Cortex of kidney (tissue), 1 donor: ENCODE results near the gene IL22RA2.
"Not testable (repeated sequence)": the region's sequence is repeated elsewhere in the genome, so short reads cannot be mapped to it uniquely, and the experiment has no call there.

Experiments used
- DNase-seq: peaks from one replicate; lab custom pipeline; 2025; lab: John Stamatoyannopoulos, UW

Gene IL22RA2

DNA sequence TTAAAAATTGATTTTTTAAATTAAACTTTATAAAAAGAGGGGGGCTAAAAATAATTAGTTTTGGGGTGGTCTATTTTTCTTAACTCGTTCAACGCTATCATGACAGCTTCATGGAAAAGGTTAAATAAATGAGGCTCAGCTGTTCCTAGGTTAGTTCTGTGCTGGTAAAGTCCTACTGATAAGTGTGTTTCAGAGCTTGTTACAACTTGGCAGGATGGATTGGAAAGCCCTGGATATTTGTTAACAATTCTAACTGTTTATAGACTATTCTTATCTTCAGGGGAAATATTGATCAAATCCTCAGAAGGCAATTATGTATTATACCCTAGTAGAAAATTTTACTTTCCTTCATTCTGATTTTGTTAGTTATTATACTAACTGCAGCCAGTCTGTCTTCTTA is 50.4 kb downstream of the IL22RA2 start:
- DNase-seq: no peak

DNA sequence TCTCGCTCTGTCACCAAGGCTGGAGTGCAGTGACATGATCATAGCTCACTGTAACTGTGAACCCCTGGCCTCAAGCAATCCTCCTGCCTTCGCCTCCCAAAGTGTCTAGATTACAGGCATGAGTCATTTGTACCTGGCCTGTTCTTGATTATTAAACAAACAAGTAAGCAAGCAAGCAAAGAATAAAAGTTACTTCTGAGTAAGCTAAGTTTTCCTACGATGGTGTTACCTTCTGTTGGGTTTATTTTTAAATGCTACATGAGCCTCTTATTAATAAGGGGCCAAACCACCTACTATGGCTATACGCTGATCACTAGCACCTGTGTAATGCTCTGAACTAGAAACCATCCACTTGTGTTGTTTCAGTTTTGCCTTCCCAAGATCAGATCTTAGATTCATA is 50.8 kb downstream of the IL22RA2 start:
- DNase-seq: no peak

DNA sequence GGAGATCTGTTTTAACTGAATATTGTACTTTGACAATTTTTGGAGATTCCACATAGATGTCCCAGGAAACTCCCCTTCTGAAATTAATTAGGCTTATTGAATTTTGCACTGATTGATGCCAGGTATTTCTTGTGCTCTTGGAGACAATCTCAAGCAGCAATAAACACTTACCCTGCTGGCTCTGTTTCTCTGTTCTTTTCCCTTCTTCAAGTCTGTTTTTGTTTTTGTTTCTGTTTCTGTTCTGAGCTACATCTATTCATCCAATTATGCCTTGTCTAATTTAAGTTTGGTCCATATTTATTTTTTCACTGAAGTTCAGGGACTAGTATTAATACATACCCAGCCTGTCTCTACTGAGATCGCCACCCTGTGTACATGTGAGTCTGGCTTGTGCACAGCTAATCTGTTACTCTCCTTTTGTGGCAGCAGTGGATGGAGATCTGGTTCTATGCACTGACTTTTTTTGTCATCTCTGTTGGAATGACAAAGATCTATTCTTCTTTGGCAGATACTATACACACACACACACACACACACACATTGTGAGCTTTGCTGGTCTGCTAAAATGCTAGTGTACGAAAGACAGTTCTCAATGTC is 51.9 kb downstream of the IL22RA2 start:
- no peak for DNase-seq

DNA sequence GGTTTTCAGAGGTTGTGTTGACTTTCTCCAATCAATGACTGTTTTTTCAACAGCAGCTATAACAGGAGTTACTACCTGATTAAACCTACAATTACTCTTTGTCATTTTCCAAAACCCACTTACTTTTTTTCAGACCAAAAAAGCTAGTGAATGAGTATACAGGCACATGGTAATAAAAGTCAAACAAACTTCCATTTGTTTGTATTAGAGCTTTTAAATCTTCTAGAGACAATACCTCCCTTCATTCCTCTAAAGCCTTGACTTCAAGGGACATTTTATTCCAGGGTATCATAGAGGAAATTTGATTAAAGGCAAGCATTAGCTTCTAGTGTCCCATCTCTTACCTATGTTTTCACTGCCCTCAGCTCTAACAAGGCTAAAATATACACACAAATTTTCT is 52.7 kb downstream of the IL22RA2 start:
- DNase-seq: no peak

DNA sequence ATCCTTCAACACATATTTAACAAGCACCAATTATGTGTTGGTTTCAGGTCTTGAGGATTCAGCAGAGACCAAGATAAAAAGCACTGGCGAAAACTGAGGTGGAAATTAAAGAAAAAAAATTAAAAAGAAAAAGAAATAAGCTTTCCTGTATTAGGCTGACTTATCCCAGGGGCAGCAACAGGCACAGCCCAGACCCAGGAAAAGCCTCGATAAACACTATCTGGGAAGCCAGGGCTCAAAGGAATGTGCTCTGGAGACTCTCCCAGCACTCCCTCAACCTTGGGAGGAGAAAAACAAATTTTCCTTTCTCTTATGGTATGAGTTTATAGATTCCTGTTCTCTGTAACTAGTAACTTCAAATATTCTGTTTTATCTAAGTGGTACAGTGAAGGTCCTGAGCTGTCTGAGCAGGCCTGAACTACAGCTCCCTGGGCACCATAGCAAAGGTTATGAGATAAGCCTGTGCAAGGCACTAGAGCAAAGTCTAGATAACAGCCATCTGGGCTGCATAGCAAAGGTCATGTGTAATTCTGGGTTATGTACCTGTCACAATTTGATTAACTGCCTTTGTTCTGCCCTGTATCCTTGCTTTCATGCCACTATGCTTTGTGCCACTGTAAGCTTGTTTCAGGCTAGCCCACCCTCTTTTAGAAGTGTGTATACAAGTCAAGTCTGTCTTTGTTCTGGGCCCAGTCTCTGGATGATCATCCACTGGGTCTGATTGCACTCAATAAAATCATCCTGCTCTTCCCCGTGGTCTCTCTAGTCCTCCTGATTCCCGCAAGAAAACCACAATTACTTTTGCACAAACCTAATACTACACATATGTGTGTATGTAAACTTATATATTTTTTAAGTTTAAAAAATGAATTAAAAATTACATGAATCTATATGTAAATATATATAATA is 54.0 kb downstream of the IL22RA2 start:
- no peak for DNase-seq

DNA sequence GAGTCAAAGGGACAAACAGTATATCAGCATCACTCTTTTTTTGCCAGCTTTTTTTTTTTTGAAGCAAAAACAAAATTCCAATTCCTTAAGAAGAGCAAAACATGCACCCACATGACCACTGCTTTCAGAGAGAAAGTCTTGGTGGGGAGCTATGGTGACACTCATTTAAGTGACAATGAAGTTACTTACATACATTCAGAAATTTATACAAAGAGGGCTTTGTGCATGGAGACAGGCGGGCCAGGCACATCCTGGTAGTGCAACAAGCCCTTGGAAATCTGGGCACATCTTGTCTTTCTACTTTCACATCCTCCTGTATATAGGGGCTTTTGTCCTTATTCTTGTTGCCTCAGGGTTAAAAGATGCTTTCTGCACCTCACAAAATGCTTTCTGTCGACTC is 55.9 kb downstream of the IL22RA2 start:
- no peak for DNase-seq

DNA sequence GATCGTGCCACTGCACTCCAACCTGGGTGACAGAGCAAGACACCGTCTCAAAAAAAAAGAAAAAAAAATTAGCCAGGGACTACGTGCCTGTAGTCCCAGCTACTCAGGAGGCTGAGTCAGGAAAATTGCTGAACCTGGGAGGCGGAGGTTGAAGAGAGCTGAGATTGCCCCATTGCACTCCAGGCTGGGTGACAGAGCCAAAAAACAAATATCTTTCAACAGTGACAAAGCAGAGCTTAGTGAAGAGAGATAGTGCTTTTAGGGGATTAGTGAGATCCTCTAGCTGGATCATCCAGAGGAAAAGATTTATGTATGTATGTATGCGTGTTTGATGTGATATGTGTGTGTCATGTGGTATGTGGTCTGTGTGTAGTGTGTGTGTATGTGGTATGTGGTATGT is 56.6 kb downstream of the IL22RA2 start:
- no peak for DNase-seq

DNA sequence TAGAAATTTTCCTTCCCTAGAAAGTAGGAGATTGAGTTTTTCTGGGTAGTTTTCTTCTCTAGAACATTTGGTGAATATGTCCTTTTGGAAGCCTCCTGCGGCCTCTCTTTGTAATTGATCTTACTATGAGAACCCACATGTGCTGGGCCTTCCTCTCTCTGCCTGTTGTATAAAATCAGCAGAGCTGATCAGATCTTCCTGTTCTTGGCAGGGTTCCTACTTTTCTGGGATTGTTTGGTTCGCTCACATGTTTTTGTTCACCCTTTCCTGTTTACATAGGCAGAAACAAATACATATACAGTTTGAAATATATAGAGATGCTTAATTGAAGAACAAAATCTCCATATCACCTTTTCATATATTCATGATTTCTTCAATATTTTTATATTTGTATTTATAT is 57.8 kb downstream of the IL22RA2 start:
- DNase-seq: no peak

DNA sequence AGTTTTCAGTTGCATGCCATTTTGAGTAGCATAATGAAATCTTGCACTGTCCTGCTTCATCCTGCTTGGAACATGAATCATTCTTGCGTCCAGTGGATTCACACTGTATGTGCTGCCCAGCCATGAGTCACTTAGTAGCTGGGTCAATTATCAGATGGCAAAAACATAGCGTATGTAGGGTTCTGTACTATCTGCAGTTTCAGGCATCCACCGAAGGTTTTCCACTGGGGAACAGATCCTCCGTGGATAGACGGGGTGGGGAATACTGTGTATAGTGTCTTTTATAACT is 61.4 kb downstream of the IL22RA2 start:
- no peak for DNase-seq

DNA sequence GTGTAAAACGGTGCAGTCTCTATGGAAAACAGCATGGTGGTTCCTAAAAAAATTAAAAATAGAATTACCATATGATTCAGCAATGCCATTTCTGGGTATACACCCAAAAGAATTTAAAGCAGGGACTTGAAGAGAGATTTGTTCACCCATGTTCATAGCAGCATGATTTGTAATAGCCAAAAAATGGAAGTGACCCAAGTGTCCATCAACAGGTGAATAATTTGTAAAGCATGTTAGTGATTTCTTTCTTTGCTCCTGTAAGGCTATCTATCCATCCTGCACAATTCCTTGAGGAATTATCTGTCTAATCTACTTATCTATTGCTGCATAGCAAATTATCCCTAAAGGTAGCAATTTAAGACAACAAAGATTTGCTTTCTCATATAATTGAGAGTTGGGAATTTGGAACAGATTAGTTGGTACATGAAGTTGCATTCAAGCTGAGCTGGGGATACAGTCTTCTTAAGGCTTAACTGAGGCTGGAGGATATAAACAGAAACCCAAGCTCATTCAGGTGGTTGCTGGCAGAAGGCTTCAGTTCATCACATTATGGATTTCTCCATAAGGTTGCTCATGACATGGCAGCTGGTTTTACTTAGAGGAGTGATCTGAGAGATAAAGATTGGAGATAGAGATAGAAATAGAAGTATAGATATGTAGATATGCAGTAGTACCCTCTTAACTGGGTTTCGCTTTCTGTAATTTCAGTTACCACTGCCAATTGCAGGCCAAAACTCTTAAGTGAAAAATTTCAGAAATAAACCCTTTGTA is 62.0 kb downstream of the IL22RA2 start:
- DNase-seq: no peak

DNA sequence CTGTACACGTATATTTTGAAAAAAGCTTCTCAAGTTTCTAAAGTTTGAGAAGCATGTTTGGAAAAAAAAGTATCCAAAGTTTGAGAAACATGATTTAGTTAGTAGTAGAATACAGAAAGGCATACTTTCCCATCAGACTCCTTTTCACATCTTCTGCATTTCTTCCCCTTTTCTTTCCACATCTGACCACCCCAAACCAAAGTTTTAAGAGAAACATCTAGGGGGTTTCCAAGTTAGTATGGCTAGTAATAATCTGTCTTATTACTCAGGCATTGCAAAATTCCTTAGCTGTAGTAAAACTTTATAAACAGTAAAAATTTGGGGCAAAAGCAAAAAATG is 65.7 kb downstream of the IL22RA2 start:
- no peak for DNase-seq

DNA sequence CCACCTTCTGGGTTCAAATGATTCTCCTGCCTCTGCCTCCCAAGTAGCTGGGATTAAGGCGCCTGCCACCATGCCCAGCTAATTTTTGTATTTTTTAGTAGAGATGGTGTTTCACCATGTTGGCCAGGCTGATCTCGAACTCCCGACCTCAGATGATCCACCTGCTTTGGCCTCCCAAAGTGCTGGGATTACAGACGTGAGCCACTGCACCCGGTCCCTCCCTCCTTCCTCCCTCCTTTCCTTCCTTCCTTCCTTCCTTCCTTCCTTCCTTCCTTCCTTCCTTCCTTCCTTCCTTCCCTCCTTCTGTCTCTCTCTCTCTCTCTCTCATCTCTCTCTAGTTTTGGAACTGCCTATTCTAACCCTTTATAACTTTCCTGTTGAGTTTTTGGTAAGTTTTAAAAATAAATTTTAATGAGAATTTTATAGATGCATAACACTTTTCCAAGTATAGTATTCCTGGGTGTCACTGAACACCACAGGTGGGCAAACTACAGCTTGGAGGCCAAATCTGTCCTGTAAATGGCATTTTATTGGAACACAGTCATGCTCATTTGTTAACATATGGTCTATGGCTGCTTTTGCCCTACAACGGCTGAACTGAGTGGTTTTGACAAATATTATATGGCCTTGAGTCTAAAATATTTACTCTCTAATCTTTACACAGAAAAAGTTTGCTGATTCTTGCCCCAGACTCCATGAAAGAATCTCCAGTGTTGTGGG is 66.2 kb downstream of the IL22RA2 start:
- DNase-seq: not testable (repeated sequence)

DNA sequence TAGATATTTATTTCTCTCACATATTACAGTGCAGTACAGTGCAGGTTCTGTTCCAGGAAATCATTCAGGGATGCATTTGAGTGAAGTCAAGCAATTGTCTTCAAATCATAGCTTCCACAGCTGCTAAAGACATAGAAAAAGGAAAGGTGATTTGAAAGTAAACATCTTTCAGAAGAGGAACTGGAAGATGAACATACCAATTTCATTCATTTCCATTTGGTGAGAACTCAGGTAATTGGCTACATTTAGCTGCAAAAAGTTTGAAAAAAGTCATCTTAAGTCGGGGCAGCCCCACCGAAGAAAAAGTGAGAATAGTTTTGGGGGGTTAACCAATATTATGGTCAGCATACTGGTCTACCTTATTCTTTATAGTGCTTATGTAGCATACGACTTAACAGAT is 67.3 kb downstream of the IL22RA2 start:
- DNase-seq: no peak

DNA sequence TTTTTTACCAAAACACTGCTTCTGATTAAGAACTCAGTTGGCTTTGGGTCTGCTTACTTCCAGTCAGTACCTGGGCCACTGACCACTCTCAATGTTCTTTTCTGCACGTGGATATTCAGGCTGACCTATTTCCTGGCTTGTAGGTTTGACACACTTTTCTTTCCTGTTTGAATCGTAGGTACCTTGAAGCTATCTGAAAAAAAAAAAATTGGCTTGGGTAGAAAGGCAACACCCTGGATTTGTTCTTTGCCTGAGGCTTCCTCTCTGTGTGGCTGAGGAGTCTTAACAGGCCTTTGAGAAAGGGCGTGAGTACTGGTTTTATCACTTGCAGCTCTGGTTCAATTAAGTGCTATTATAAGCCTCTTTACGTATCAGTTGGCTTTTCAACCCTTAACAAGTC is 68.1 kb downstream of the IL22RA2 start:
- DNase-seq: no peak

DNA sequence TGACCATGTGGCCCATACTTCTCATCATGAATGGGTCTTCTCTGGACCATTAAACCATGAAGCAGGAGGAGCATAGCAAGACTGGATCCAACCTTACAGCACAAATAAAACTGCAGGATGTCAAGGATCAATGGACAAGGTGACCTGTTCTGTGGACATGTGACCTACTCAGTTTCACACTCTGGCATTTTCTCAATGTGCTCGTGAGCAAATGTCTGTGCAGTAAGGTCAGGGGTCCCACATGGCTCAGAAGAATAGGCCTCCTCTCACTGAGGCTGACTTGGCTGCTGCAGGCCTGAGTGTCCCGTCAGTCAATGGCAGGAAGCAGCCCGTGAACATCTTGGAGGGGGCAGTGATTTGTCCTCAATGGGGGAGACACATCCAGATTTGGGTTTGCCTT is 68.5 kb downstream of the IL22RA2 start:
- DNase-seq: no peak

DNA sequence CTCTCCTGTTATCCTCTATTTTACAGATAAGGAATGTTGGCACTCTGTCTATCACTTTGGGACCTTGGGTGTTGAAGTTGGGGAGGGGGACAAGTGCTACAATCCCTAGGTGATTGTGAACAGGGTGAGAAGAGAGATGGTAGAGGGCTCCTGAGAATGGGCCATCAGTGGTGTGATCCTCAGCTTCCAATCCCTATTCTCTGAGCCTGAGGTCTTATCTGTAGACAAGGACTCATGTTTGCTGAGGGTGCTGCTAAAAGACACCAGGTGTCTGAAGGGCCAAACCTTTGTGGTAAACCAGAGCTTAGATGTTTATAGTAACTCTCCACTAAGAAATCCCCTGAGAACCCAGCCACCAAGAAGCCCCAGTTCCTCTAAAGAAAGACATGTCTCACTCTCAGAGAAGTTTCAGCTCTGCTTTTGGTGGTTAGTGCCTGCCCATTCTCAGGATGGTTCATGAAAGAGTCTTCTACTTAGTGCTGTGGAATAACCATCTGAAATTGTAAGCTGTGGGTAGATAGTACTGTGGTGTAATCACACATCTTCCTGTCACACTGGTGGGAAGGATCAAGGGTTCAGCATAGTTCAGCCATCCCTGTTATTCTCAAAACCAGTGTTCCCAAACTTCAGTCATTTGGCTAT is 70.5 kb downstream of the IL22RA2 start:
- no peak for DNase-seq

DNA sequence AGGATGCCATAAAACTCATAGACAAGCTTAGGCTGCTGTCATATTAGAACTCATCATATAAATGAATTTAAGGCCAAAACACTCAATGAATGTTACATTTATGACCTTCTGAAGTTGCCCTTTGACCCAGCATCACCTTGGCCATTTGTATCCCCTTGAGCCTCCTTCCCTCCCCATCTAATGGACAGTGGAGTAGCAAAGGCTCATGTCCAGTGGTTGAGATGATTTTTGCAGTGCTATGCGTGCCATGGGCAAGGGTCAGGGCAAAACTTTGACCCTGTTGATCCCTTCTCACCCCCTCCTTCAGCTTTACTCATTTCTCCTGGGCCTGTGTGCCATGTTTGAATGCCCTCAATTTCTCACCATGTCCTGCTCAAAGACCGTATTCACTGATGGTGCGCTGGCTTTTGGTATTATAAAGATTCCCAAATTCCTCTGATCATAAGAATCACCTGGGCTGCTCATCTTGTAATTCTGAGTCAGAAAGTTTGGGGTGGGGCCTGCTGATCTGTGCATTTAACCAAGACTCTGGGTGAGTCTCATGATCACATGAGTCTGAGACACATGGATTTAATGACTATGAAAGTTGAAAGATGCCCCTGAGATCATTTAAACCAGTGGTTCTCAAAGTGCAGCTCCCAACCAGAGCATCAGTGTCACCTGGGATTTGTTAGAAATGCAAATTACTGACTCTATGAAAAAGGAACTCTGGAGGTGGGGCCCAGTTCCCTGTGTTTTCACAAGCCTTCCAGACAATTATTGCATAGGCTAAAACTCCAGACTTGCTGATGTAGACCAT is 71.2 kb downstream of the IL22RA2 start:
- no peak for DNase-seq

DNA sequence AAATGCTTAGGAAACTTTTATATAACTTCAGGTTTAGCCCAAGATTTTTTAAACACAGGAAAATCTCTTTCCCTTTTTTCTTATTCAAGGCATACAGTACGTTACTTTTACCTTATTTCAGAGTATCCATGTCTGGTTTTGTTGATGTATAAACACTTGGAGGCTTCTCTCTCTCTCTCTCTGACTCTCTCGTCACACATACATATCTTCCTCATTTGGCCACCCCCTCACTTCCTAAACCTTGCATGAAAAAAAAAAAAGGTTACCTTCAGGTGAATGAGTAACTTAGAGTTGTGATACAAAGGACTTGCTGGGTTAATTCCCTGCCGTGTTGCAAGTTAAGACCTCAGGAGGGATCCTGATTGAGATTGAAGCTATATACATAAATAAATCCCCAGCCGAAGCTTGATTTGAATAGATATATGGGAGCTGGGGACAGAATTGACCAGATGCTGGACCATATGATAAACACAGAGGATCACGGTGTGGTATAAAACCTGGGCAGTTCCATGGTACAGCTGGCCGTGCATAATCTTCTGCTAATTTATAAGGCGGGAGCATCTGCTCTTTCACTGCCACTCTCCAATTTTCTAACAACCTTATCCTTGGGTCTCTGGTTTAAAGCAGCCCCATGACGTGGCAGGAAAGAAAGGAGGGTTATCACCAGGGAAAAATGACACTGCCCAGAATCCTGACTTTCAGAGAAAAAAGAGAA is 73.6 kb downstream of the IL22RA2 start:
- DNase-seq: no peak

DNA sequence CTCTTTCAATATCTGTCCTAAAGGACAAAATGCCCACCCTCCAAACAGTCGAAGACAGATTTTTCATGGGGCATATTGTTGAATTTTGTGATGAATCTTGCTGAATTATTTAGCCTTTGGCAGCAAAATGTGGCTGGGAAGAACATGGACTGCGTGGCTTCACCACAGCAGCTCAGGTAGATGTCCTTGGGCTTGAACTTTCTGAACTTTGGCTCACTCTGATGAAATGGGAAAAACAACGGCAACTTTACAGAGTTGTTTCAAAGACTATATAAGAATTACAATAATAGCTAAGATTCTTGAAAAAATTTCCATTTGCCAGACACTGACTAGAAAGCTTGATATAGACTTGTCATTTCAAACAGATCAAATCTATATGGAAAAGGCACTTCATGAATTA is 75.9 kb downstream of the IL22RA2 start:
- DNase-seq: no peak

DNA sequence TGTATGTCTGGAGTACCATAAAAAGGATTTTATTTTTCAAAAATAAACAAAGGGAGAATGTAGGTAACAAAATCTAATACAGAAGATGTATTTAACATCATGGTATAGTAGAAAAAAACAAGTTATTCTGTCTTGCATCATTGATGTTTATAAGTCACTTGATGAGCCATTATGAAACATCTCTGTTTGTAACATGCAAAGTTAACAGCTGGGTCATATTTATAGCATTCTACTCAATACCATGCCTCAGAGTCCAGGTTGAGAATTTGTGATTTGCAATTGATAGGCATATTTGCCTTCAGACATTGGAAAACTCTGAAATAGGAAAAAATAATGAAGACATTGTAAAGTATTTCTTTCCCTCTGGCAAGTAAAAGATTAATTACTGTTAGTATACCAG is 76.4 kb downstream of the IL22RA2 start:
- DNase-seq: no peak
